B cell (primary cell): ENCODE measurements around the gene RAB10.

Experiments
- EZH2 ChIP-seq: IDR thresholded peaks from 2 replicates; pipeline ENCODE4 v1.6.1; 2012; ENCODE audit warnings: borderline replicate concordance, low read depth, mild to moderate bottlenecking, moderate library complexity, low read length; ENCODE audit not compliant: insufficient read depth, poor library complexity, severe bottlenecking
- TF ChIP-seq, protein P1 (sequence below): fragments of 200-600 bp; IDR thresholded peaks from one replicate; pipeline ENCODE4 v1.8.0; 2022; ENCODE audit warnings: antibody characterized with exemption, mild to moderate bottlenecking

DNA sequence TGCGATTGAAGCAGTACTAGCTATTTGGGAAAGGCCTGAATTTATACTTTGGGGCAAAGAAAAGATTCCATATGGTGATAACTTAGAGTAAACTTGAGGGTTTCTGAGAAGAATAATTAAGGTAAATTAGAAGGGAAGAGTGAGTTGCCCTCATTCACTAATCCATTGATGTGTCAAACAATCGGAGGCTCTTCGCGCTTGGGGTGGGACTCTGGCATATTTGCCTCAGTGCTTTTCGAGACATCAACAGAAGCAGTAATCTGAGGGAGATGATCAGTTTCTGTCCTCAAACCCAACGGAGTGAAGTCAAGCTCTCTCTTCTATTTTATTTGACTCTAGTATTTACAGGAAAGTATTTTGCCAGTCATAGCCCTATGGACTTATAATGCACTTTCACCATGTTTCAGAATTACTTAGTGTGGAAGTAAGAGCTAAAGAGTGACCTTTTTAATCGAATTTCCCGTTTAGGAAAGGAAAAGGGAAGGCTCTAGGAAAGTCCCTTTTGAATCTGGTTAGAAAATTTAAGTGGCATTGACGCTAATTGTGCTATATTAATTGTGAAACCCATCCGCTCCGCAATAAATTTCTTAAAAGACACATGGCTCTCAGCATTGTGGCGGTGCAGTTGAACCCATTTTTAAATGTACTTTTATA lies 1.3 kb downstream of the RAB10 start:
- TF ChIP-seq, protein P1, sequence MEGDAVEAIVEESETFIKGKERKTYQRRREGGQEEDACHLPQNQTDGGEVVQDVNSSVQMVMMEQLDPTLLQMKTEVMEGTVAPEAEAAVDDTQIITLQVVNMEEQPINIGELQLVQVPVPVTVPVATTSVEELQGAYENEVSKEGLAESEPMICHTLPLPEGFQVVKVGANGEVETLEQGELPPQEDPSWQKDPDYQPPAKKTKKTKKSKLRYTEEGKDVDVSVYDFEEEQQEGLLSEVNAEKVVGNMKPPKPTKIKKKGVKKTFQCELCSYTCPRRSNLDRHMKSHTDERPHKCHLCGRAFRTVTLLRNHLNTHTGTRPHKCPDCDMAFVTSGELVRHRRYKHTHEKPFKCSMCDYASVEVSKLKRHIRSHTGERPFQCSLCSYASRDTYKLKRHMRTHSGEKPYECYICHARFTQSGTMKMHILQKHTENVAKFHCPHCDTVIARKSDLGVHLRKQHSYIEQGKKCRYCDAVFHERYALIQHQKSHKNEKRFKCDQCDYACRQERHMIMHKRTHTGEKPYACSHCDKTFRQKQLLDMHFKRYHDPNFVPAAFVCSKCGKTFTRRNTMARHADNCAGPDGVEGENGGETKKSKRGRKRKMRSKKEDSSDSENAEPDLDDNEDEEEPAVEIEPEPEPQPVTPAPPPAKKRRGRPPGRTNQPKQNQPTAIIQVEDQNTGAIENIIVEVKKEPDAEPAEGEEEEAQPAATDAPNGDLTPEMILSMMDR, result no peak
- TF ChIP-seq EZH2, result no peak
